ENCODE measurements around the gene HECW1. TPM values are rescaled to one million over a fixed set of nuclear protein-coding genes. Genes with fewer than 3 reads are reported as not detected.
"Not testable (repeated sequence)": the region's sequence is repeated elsewhere in the genome, so short reads cannot be mapped to it uniquely, and the experiment has no call there.

Gene HECW1
- total and polyA plus RNA-seq, 2 donors: 0.16 to 1.2 TPM

DNA sequence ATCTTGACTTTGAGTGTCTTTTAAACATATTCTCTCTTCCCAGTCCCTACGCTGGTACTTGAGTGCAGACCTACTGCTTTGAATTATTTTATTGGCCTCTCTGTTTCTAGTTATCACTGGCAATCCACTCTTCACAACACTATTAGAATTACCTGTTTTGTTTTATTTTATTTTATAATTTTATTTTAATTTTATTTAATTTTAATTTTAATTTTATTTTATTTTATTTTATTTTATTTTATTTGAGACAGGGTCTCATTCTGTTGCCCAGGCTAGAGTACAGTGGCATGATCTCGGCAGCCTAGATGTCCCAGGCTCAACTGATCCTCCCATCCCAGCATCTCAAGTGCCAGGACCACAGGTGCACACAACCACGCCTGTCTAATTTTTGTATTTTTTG lies 477.3 kb downstream of the HECW1 start:
- no peak for DNase-seq (ENCODE audit: extremely low spot score)
- Histone ChIP-seq H3K4me1 (ENCODE audit: insufficient read depth) (peaks cover 2% of the 10 kb centered on the region), H3K36me3 (ENCODE audit: insufficient read depth) (no peaks in the 10 kb centered on the region), H3K27ac (ENCODE audit: low read depth) (no peak overlapping the region), H3K4me3 (ENCODE audit: low read depth, low read length) (no peak overlapping the region)
- 94% methylated on average over 3 of the region's 3 CpGs for WGBS

GRCh38 chr7:43590862-43591557 lies 478.6 kb downstream of the HECW1 start:
- no peak overlapping the region for H3K27ac ChIP-seq (ENCODE audit: low read depth)
- 77% methylated on average over 2 of the region's 2 CpGs for WGBS
- H3K4me1 ChIP-seq (ENCODE audit: insufficient read depth): no peaks in the 10 kb centered on the region
- DNase-seq (ENCODE audit: extremely low spot score): no peak
- H3K4me3 ChIP-seq (ENCODE audit: low read depth, low read length): no peak overlapping the region
- H3K36me3 ChIP-seq (ENCODE audit: insufficient read depth): no peaks in the 10 kb centered on the region

DNA sequence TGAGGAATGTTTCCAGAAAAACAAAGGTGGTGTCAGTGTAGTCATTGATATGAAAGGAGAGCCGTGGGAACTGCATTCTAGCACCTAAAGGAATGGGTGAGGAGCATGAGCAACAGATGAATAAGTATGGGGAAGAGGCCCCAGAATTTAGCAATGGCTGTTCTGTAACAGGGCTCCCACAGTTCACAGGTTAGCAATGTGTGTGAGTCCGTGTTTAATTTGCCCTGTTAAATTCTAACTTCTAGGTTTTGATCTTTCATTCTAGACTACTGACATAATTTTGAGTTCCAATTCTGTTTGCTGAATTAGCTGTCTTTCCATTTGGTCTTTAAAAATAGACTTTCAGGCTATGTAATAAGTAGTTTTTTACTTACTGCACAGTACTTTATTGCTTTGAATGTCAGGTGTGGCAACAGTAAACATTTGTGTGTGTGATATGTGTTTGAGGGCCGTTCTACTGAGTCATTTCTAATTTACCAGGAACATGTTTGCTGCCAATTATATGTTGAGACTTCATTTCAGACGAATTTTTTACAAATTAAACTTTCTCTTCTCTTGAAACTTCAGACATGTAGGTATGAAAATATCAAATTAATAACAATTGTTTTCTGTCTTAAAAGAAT lies 479.2 kb downstream of the HECW1 start:
- Histone ChIP-seq H3K27ac (ENCODE audit: low read depth) (no peak overlapping the region), H3K4me1 (ENCODE audit: insufficient read depth) (no peaks in the 10 kb centered on the region)

GRCh38 chr7:43592326-43592725 lies 479.9 kb downstream of the HECW1 start:
- DNase-seq (ENCODE audit: extremely low spot score): no peak
- Histone ChIP-seq H3K4me3 (ENCODE audit: low read depth, low read length) (no peak overlapping the region), H3K36me3 (ENCODE audit: insufficient read depth) (peaks cover 2% of the 10 kb centered on the region), H3K4me1 (ENCODE audit: insufficient read depth) (no peaks in the 10 kb centered on the region), H3K27ac (ENCODE audit: low read depth) (no peak overlapping the region)
- 91% methylated on average over 3 of the region's 3 CpGs for WGBS

More for the DNA sequence above, 479.2 kb downstream of the HECW1 start:
- 78% methylated on average over 4 of the region's 4 CpGs for WGBS
- no peak overlapping the region for H3K4me3 ChIP-seq (ENCODE audit: low read depth, low read length)
- no peak for DNase-seq (ENCODE audit: extremely low spot score)
- no peaks in the 10 kb centered on the region for H3K36me3 ChIP-seq (ENCODE audit: insufficient read depth)

DNA sequence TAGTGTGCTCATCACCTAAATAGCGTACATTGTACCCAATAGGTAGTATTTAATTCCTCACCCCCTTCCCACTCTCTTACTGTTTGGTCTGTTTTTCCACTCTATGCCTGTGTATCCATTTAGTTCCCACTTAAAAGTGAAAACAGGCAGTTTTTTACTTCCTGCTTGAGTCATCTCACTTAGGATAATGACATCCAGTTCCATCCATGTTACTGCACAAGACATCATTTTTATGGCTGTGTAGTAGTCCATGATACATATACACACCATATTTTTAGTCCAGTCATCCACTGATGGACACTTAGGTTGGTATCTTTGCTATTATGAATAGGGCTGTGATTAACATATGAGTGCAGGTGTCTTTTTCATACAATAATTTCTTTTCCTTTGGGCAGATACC lies 480.6 kb downstream of the HECW1 start:
- peaks cover 2% of the 10 kb centered on the region for H3K36me3 ChIP-seq (ENCODE audit: insufficient read depth)
- H3K27ac ChIP-seq (ENCODE audit: low read depth): no peak overlapping the region
- H3K4me3 ChIP-seq (ENCODE audit: low read depth, low read length): no peak overlapping the region
- DNase-seq (ENCODE audit: extremely low spot score): no peak
- 100% methylated on average over 1 of the region's 1 CpG for WGBS
- H3K4me1 ChIP-seq (ENCODE audit: insufficient read depth): no peaks in the 10 kb centered on the region

GRCh38 chr7:43594020-43594419 lies 481.6 kb downstream of the HECW1 start:
- DNase-seq (ENCODE audit: extremely low spot score): no peak
- 93% methylated on average over 2 of the region's 2 CpGs for WGBS
- Histone ChIP-seq H3K36me3 (ENCODE audit: insufficient read depth) (peaks cover 2% of the 10 kb centered on the region), H3K4me1 (ENCODE audit: insufficient read depth) (no peaks in the 10 kb centered on the region), H3K4me3 (ENCODE audit: low read depth, low read length) (no peak overlapping the region), H3K27ac (ENCODE audit: low read depth) (no peak overlapping the region)

DNA sequence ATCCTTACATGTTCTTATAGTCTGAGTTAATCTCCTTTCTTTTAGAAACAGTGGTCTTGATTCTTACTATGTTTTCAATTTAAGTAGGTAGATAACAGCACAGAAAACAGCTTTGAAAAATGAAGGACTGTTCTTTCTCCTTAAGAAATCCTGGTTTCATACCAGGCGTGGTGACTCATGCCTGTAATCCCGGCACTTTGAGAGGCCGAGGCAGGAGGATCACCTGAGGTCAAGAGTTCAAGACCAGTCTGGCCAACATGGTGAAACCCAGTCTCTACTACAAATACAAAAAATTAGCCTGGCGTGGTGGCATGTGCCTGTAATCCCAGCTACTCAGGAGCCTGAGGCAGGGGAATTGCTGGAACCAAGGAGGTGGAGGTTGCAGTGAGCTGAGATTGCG lies 484.0 kb downstream of the HECW1 start:
- H3K27ac ChIP-seq (ENCODE audit: low read depth); DNase-seq (ENCODE audit: extremely low spot score); H3K4me3 ChIP-seq (ENCODE audit: low read depth, low read length); H3K36me3 ChIP-seq (ENCODE audit: insufficient read depth); H3K4me1 ChIP-seq (ENCODE audit: insufficient read depth): not testable (repeated sequence)
- 75% methylated on average over 5 of the region's 5 CpGs for whole genome bisulfite sequencing

DNA sequence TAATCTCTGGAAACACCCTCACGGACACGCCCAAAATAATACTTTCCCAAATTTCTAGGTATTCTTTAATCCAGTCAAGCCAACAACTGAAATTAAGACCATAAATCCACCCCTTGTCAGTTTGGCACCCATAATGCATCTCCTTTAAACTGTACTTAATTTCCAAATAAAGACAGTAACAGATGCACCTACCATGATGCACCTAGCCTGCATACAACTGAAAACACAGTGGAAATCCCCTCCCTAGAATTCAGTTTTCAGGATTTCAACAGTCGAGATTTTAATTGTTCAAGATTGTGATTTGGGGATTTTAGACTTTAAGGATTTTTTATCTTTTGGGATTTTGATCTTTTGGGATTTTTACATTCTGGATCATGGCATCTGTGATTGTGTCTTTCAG lies 487.6 kb downstream of the HECW1 start:
- DNase-seq (ENCODE audit: extremely low spot score): no peak
- Histone ChIP-seq H3K36me3 (ENCODE audit: insufficient read depth) (peaks cover 2% of the 10 kb centered on the region), H3K27ac (ENCODE audit: low read depth) (no peak overlapping the region), H3K4me1 (ENCODE audit: insufficient read depth) (no peaks in the 10 kb centered on the region), H3K4me3 (ENCODE audit: low read depth, low read length) (no peak overlapping the region)
- 93% methylated on average over 3 of the region's 3 CpGs for WGBS

- no peak overlapping the region for H3K4me3 ChIP-seq (ENCODE audit: low read depth, low read length)
- no peaks in the 10 kb centered on the region for H3K4me1 ChIP-seq (ENCODE audit: insufficient read depth)
- DNase-seq (ENCODE audit: extremely low spot score): no peak
- WGBS: 70% methylated on average over 1 of the region's 1 CpG
- H3K27ac ChIP-seq (ENCODE audit: low read depth): no peak overlapping the region
- H3K36me3 ChIP-seq (ENCODE audit: insufficient read depth): peaks cover 1% of the 10 kb centered on the region
Measured at GRCh38 chr7:43602256-43602655, 489.8 kb downstream of the HECW1 start.

DNA sequence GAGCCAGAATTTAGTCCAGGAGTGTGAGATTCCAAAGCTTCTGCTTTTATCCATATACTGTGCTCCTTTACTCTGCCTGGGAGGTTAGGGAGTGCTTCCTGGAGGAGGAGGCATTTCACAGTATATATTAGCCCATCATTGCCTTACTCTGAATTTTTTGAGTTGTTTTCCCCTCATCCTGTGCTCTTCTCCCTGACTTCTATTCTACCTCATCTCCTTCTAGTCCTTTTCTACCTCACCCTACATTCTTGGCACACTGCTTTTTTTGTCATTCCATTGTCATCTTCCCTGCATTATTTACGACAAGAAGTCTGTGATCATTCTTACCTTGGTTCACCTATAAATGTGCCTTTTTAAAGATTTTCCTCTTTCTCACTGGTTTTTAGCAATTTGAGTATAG lies 491.8 kb downstream of the HECW1 start:
- Histone ChIP-seq H3K4me3 (ENCODE audit: low read depth, low read length) (no peak overlapping the region), H3K36me3 (ENCODE audit: insufficient read depth) (no peaks in the 10 kb centered on the region), H3K27ac (ENCODE audit: low read depth) (no peak overlapping the region), H3K4me1 (ENCODE audit: insufficient read depth) (no peaks in the 10 kb centered on the region)
- 92% methylated on average over 1 of the region's 1 CpG for WGBS
- DNase-seq (ENCODE audit: extremely low spot score): no peak

DNA sequence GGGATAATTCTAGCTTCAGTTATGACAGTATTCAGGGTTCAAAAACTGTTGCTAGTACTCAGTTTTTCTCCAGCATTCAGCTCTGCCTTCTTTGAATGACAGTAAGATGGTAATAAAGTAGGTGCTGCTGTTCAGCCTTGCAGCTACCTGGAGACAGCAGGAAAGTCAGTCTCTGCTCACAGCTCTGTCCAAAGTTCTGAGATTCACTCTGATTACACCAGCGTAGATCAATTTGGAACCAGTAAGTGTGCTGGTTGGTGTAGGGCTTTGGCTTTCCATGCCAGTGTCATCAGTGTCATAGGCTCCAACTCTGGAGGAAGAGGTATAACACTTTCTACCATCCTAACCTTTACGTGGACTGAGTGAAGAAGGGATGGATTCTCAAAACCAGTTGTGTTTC lies 496.6 kb downstream of the HECW1 start:
- Histone ChIP-seq H3K27ac (ENCODE audit: low read depth) (no peak overlapping the region), H3K36me3 (ENCODE audit: insufficient read depth) (no peaks in the 10 kb centered on the region), H3K4me3 (ENCODE audit: low read depth, low read length) (no peak overlapping the region), H3K4me1 (ENCODE audit: insufficient read depth) (no peaks in the 10 kb centered on the region)
- DNase-seq (ENCODE audit: extremely low spot score): no peak
- WGBS: 97% methylated on average over 2 of the region's 2 CpGs

DNA sequence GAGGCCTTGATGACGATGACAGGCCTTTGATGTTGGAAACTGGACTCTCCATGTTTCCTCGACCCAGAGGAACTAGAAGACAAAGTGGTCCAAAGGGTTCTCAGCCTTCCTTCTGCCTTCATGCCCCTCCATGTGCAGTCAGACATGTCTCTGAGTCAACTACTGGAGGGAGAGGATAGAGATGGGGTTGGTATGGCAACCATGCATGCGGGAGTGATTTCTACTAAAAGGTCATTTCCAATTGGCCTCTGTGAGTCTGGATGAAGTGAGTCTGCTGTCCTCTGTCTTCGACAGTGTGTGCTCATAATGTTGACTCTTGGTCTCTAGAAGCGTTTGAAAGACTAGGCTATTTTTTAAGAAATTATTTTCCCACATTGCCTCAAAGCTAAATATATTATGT lies 499.7 kb downstream of the HECW1 start:
- Histone ChIP-seq H3K27ac (ENCODE audit: low read depth) (no peak overlapping the region), H3K4me1 (ENCODE audit: insufficient read depth) (no peaks in the 10 kb centered on the region), H3K36me3 (ENCODE audit: insufficient read depth) (no peaks in the 10 kb centered on the region), H3K4me3 (ENCODE audit: low read depth, low read length) (no peak overlapping the region)
- WGBS: 79% methylated on average over 5 of the region's 5 CpGs
- DNase-seq (ENCODE audit: extremely low spot score): no peak

DNA sequence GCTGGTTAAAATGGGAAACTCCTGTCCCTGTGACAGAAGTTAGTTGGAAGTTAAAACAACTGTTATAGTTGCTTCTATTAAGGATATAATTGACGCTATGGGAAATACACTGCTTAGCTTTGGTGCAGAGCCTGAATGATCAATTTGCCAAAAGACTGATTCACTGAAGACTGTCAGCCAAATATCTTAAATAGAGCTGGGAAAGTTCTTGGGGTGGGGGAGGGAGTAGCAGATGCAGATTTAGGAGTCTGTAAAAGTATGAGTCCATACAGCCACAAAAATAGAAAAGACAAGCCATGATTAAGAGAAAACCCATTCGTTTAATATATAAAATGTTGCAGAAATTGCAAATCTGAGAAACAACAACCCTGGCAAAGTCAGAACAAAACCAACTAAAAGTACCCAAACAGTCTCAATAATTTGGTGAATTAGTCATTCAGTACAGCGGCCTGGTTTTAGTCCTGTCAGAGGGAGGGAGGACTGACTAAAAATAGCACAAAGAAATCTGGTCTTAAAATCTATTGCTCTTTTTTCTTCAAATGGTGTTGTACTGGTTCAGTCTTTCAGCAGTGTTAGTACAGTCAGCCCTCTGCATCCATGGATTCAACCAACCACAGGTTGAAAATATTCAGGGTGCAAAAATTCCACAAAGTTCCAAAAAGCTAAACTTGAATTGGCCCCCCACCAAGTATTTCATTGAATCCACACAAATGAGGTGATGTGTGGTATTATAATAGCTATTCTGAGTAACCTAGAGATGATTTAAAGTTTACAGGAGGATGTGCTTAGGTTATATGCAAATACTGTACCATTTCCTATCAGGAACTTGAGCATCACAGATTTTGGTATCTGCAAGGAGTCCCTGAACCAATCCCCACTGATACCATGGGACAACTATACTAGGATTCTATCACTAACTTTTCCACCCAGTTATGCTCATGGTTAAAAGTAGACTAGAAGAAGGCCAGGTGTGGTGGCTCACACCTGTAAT lies 500.4 kb downstream of the HECW1 start:
- H3K27ac ChIP-seq (ENCODE audit: low read depth): peak overlapping the region; percentile 10
- DNase-seq (ENCODE audit: extremely low spot score): no peak
- WGBS: 33% methylated on average over 3 of the region's 3 CpGs
- H3K4me1 ChIP-seq (ENCODE audit: insufficient read depth): no peaks in the 10 kb centered on the region
- H3K36me3 ChIP-seq (ENCODE audit: insufficient read depth): no peaks in the 10 kb centered on the region
- no peak overlapping the region for H3K4me3 ChIP-seq (ENCODE audit: low read depth, low read length)

Measured in urinary bladder (tissue), 4 donors.